ENCODE data around the gene WNT7A.
"Not testable (repeated sequence)": the region's sequence is repeated elsewhere in the genome, so short reads cannot be mapped to it uniquely, and the experiment has no call there.

WNT7A gene

DNA sequence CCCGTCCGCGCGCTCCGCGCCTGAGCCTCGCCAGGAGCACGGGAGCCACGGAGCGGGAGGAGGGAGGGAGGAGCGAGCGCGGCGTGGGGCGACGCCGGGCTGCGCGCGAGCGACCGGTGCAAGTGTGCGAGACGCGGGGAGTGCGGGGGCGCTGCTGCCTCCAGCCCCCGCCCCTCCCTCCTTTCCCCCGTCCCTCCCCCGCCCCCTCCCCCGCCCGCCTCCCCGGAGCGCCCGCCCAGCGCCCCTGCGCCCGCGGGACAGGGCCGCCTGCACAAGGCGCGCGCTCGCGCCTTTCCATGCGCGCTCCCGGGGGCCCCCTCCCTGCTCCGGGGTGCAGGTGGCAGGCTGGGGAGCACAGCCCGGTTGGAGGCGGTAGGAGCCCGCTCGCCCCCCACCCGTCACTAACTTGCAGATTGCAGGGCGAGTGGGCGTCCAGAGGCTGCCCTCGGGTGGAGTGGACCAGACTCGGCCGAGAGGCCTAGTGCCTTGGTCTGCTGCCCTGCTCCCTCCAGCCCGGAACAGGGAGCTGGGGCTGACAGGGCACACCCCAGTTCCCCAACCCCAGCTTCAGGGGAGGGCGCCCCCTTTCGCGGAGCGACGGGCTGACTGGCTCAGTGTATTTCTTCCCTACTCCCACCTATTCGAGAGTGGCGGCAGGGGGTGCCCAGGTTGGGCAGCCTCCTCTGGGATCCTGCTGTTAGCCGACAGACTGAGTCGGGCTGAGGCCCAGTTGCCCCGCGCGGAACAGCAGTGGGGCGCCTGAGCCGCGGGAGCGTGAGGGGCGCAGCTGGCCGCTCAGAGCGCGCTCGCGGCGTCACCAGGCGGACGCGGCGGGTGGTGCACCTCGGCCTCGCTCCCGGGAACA is at the start of gene WNT7A:
WNT7A (minus strand) TSS at position 126 of the 865 bp plus-strand sequence. CDS start 255 bp downstream, outside the sequence.
- DNase-seq = peak; percentile 71

DNA sequence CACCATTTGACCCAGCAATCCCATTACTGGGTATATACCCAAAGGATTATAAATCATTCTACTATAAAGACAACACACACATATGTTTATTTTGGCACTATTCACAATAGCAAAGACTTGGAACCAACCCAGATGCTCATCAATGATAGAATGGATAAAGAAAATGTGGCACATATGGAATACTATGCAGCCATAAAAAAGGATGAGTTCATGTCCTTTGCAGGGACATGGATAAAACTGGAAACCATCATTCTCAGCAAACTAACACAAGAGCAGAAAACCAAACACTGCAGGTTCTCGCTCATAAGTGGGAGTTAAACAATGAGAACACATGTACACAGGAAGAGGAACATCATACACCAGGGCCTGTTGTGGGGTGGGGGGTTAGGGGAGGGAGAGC is 48.9 kb upstream of the WNT7A start:
- DNase-seq = not testable (repeated sequence)

DNA sequence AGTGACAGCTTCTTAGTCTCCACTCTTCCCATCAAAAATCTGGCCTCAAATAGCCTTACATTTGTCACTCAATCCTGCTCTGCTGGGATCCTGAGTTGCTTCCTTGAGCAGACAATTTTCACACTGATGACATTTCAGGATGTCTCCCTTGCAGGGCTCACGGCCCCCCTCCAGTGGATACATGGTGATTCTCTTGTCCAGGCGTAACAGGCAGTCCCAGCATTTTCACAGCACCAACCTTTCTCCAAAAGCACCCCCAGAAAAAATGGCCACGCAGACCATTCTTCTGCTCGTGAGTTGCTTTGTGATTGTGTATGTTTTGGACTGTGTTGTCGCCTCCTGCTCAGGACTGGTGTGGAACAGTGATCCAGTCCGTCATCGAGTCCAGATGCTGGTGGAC is 47.4 kb upstream of the WNT7A start:
- no peak for DNase-seq

DNA sequence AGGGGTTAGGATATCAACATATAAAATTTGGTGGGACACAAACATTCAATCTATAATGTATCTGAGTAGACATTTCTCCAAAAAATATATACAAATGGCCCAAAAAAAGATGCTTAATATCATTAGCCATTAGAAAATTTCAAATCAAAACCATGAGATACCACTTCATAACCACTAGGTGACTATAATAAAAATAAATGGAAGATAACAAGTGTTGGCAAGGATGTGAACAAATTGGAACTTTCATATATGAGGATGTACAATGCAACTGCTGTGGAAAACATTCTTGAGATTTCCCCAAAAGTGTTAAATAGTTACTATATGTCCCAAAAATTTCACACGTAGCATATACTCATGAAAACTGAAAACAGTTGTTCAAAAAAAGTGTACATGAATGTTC is 36.5 kb upstream of the WNT7A start:
- DNase-seq = no peak

DNA sequence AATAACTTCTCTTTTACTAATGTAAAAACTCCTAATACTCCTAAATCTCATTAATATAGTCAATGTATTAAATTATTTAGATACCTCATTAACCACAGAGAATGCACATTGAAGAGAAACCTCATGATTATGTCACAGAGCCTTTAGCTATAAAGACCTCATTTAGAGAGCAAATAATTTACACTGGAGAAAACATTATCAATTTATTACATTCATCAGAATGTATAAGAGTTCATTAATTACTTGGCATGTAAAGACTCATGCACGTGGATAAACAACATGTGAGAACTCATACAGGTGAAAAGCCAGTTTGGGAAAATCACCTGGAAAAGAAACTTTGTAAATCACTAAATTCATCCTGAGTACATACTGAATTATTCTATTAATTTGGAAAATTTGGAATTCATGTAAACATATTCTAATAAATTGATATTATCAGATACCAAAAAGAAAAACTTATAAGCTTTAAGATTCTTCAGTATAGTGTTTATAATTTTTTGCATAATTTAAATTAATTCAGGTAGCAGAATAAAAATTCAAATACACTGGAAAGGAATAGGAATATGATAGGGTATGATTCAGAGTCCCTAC is 22.9 kb upstream of the WNT7A start:
- no peak for DNase-seq

DNA sequence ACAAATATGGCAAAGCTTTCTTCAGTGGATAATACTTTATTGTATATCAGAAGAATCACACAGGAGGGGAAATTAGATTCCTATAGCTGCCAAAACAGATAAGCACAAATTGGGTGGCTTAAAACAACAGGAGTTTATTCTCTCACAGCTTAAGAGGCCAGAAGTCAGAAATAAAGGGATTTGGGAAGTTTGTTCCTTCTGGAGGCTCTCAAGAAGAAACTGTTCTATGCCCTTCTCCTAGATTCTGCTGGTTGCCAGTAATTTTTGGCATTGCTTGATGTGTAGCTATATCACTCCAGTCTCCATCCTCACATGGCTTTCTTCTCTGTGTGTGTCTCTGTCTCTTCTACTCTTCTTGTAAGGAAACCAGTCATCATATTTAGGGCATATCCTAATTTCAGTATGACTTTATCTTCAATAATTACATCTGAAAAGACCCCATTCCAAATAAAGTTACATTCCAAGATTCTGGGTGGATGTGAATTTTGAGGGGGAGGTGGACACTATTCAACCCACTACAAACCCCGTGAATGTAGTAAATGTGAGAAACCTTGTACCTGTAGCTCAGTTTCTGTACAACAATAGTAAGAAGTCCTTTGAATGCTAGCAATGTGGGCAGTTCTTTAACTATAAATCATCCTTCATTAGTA is 22.2 kb upstream of the WNT7A start:
- no peak for DNase-seq

DNA sequence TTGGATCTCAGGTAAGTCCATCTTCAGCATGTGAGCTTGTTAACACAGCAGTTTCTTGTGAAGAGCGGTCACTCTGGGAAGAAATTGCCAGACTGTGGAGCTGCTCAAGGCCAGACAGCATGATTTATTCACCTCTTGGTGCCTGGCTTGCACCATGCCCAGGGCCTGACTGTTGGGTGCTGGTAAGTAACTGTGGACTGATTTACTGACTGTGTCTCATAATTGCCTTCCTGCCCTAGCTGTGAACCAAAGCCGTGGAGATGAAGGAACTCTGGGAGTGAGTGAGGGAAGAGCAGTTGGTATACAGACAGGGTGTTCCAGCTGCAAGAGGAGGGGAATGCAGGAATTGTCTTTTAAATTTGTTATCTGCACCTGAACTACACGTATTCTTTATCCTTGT is 18.5 kb upstream of the WNT7A start:
- DNase-seq = no peak

DNA sequence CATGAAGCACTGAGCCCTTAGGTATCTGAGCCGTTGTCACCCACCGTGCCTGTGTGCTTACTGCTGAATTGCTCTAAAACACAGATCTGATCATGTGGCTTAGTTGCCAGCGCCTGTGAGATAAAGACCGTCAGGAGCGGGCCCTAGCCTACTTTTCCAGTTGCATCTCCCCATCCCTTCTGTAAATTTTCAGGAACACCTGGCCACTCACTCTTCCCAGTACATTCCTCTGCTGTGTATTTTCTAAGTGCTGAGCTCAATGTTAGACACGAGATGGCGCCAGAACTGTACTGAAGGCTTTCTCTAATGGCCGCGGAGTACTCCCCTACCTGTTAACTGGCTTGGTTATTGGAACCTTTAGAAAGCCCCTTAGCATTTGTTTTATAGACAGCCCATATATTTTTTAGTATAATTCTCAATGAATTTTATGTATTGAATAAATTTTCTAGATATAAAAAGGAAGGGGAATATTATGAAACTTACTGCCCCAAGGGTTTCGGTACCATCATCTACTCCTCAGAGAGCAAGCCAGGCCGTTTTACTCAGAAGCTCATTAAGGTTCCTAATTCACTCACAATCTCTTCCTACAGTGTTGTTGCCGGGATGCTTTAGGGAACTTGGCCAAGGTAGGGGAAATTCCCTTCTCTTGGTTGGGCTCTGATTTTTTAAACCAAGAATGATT is 16.7 kb upstream of the WNT7A start:
- DNase-seq = peak; percentile 64

DNA sequence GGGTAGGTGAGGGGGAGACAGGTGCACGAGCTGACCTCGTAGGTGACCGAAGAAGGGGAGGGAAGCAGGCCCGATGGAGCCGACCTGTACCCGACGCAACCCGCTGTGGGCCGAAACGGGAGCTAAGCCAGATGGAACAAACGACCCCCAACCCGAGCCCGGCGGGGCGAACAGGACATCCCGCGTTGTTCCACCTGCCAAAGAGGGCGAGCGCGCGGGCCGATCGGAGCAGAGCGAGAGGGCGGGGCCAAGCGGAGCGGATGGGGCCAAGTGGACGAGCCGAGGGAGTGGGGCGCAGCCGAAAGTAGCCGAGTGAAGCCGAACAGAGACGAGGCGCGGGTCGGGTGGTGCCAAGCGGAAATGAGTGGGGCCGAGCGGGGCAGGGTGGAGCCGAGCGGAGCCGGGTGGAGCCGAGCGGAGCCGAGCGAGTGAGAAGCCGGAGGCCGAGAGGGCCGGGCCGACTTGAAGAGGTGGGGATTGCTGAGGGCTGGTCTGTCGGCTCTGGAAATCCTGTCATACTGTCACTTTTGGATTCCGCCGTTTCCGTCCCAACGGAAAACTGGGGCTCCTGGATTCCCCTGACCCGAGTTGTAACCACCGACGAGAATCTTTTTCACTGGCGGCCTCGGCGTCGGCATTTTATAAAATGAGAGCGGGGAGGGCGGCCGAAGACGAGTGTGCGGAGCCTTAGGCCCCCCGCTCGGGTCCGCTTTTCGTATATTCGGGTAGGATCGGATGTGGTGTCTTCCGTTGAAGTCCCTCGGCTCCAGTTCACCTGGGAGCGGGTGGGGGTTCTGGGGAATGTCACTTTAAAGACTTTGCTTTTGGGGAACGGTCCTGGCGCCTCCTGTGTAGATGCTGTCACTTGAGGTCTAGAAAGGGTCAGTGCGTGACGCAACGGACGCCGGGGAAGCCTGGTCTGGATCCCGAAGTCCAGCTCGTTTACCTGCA is 15.6 kb upstream of the WNT7A start:
- DNase-seq = peak; percentile 98

DNA sequence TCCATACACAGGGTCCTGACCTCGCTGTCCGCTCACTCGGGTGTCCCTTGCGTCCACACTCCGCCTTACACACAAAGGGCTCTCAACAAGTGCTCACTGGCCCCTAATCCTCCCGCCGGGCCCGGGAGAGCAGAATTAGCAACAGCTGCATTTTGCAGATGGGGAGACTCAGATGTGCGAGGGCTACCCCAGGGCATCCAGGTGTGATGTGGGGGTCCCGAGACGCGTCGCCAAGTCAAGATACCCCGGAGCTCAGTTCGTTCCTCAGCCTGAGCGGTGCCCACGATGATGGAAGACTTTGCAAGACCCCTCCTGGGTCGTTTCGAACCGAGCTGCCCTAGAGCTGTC is 14.9 kb upstream of the WNT7A start:
- DNase-seq = no peak

DNA sequence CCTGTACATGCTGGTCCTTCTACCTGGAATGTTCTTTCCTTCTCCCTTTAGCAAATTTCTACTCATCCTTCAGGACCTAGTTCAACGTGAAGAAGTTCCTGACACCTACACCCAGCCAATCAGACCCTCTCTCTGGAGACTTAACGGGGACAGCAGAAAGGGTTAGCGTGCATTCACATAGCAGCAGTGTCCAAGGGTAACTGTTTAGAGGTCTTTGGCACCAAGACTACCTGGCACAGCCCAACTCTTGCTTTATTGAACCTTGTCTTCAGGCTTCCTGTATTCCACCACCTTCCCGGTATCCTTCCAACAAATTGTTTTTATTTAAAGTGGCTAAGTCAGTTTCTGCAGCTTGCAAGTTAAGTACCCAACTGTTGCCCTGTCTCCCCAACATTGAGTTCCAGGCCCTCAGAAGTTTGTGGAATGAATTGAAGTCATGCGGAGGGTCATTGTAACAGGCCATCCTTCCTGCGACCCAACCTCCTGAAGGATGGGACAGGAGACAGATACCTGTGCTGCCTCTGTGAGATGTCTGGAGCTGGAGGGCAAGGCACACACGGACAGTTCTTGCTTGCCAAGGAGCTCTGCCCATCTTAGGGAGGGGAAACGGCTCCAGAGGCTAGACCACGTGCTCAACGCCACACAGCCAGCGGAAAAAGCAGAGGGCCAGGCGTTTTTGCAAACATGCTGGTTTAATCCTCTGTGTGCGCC is 14.4 kb upstream of the WNT7A start:
- DNase-seq = no peak

DNA sequence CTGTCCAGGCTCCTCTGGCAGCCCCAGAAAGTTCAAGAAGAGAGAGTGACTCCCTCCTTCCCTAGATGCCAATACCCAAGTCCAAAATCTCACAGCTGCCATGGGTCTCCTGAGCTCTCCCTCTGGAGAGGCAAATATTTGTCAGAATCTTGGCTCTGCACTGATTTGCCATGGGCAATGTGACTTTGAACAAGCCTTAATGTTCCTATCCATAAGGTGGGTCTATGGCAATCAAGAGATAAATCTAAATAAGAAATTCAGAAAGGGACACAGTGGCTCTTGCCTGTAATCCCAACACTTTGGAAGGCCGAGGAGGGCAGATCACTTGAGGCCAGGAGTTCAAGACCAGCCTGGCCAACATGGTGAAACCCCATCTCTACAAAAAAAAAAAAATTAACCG is 12.4 kb upstream of the WNT7A start:
- no peak for DNase-seq

DNA sequence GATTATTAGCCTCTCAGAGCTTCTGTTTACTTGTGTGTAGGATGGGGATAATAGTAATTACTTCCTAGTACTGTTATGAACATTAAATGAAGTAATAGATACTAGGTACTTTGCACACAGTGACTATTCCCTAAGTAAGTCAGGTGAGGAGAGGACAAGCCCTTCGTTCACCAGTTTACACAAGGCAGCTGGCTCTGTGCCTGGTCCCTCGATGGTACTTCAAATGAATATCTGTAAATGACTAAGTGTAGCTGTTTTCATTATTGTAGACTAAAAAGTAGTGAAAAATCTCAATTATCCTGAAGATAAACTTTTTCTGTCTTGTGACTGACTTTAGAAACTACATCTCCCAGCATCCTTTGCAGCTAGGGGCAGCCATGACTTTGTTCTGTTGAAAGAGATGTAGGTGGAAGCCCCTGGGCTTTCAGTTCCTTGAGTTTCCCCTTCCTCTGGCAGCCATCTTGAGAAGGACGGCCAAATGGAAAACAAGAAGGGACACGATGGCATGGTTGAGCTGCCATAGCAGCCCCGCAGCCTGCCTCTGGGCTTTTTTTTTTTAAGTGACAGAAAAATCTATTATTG is 11.7 kb upstream of the WNT7A start:
- no peak for DNase-seq

DNA sequence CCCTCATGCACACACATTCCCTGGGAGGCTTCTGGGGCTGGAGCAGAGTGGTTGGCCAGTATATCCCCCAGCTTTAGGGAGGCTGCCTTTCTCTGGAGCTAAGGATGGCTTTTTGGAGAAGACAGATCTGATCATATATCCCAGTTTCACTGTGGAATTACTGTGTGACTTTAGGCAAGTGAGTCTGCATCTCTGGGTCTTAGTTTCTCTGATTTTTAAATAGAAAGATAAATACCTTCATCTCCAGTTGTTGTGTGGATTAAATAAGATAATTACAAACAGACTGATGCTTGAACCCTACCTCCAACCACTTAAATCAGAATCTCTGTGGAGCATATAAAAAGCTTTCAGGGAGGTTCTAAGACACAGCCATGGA is 11.1 kb upstream of the WNT7A start:
- DNase-seq = no peak

DNA sequence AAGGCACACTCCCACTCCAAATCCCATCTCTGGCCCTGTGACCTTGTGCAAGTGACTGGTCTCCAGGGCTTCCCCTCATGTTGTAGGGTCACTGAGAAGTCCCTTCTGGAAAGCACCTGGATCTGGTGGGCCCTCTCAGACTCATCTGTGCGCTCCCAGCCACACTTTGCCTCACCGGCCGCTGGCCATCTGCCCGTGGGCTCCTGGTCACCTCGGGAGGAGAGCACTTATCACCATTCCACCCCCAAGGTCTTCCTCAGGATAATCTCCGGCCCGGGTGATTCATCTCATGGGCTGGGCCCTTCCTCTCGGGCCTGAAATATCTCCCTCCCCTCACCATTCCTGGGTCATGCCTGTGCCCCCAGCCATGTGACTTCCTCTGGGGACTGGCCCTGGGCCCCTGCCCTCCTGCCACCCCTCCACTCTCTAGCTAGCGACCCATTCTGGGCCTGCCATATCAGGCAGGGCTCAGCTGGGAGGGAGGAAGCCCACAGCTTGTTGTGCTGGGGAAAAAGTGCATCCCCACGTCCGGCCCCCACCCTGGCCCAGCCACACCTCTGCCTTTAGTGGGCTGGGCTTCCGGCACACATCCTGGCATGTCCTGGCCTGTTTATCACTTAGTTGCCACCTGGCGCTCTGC is 10.6 kb upstream of the WNT7A start:
- peak; percentile 31 for DNase-seq

DNA sequence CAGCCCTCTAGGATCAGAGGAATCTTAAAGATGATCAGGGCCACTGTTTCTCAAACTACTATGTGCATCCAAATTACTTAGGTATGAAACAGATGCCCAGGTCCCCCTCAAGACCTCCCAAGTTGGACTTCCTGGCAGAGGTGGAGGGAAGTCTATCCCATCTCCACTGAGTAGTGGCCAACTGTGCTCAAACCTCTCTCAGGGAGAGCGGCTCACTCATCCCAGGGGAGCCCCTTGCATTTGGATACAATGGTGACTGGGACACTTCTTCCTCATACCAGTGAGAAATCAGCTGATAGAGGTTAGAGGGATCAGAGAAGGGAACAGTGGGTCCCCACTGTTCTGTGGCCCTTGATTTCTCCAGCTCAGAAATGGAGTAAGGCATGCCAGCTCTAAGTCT is 8.7 kb upstream of the WNT7A start:
- no peak for DNase-seq

DNA sequence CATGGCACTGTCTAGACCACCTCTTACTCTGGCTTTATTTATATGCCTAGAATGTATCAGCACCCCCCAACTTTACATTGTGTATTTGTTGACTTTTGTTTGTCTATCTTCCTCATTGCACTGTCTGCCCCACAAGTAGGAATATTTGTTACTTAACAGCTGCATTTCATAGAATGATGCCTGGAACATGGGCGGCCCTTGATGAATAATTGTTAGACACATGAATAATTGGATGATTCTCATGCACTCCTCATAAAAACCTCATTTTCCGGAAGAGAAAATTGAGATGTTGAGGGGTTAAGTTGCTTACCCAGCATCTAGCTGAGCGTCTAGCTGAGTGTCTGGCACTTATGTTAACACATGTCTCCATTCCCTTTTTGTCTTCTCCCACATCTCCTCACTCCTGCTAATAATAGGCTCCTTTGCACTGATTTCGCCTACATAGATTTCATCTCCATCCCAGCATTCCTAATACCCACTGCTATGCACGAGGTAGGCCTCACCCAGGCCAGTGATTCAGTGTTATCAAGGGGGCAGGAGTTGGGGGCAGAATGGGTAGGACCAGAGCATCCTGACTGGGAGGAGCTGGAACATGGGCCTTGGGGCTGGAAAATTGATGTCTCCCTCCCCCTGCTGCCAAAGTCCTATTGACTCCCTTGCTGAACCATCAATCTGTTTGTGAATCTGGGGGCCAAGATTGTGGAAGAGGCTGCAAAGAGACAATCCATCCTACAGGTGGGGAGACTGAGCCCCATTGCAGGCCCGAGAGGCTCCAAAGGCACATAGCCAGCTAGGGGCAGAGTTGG is 7.8 kb upstream of the WNT7A start:
- no peak for DNase-seq

DNA sequence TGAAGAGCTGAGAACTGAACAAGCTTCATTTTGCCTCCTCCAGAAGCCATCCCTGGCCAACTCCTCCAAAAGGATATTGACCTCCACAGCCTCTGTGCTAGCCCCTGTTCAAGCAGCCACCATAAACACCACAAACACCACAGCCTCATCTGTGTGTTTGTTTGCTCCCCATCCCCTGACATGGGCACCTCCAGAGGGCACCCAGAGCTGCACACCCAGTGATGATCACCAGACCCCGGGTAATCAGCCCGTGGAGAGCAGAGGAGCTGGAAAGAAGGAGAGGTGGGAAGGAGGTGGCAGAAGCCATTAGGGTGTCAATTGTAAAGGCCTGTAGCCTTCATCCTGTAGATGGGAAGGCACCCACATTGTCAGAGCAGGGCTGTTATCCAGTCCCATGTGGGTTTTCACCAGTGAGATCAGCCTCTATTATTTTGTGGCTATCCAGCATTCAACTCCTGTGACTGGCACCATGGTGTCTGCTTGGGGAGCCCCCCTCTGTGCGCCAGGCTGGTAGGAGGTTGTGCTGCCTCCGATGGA is 6.8 kb upstream of the WNT7A start:
- DNase-seq = no peak

DNA sequence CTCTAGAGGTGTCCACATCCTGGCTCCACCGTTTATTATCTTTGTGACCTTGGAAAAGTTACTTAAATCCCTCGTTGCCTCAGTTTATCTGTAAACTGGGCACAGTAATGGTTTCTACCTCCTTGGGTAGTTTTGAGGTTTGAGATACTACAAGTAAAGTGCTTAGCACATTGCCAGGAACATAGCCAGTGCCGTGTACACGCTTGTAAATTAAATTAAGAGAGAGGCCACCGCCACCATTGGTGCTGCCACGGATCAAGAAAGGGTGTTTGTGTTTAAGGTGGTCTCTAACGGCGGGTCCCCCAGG is 5.8 kb upstream of the WNT7A start:
- DNase-seq = no peak
